PC-3 (cell line): ENCODE results near the gene PIK3C3. TPM values are rescaled to one million over a fixed set of nuclear protein-coding genes. Genes with fewer than 3 reads are reported as not detected.

ENCODE experiments used
- ATAC-seq: fragments of 200-7000 bp; cut with Tn5 transposase; 2 replicates; pipeline ENCODE4 v1.9.1; 2020; ENCODE audit warnings: mild to moderate bottlenecking, moderate library complexity
- BruUV-seq: library from RNA; stranded (reverse); fragments of 400-500 nt; replicated peaks from 2 replicates; lab custom pipeline; 2021; lab: Mats Ljungman, UMichigan
- CTCF ChIA-PET: fragments of 300-600 bp; sonication (Branson Sonifier 250); formaldehyde crosslinking; loops from one replicate; lab custom pipeline; 2022; ENCODE audit warnings: antibody characterized with exemption; lab: Charles Lee
- POLR2A ChIA-PET: fragments of 300-600 bp; sonication (Branson Sonifier 250); formaldehyde crosslinking; loops from one replicate; lab custom pipeline; 2022; ENCODE audit warnings: antibody characterized with exemption; ENCODE audit not compliant: unreplicated experiment; lab: Charles Lee
- DNase-seq: peaks from one replicate; pipeline ENCODE4 v3.0.0-alpha.2; 2015
- H2AFZ ChIP-seq: fragments of 300-600 bp; sonication (generic); 2 replicates; pipeline ENCODE4 v1.6.0; 2016; ENCODE audit warnings: antibody characterized with exemption, low read length
- H3F3A ChIP-seq: fragments of 300-600 bp; sonication (generic); one replicate; pipeline ENCODE4 v1.6.0; 2017; ENCODE audit warnings: antibody characterized with exemption, low read length, control low read depth, mild to moderate bottlenecking; ENCODE audit not compliant: unreplicated experiment
- H3K27ac ChIP-seq: fragments of 300-600 bp; sonication (generic); 2 replicates; pipeline ENCODE4 v1.5.1; 2016; ENCODE audit warnings: mild to moderate bottlenecking, low read length
- H3K27me3 ChIP-seq: fragments of 300-600 bp; sonication (generic); 2 replicates; pipeline ENCODE4 v1.6.1; 2016; ENCODE audit warnings: low read length, mixed read lengths
- H3K36me3 ChIP-seq: fragments of 300-600 bp; sonication (generic); 2 replicates; pipeline ENCODE4 v1.6.1; 2016; ENCODE audit warnings: low read depth, mixed run types, low read length, mixed read lengths
- H3K4me1 ChIP-seq: fragments of 300-600 bp; sonication (generic); 2 replicates; pipeline ENCODE4 v1.5.1; 2016; ENCODE audit warnings: low read length; ENCODE audit not compliant: insufficient read depth
- H3K4me2 ChIP-seq: fragments of 300-600 bp; sonication (generic); 2 replicates; pipeline ENCODE4 v1.6.0; 2016; ENCODE audit warnings: low read length
- H3K4me3 ChIP-seq: fragments of 300-600 bp; sonication (generic); 2 replicates; pipeline ENCODE4 v1.5.1; 2016; ENCODE audit warnings: mild to moderate bottlenecking, low read length, mixed read lengths
- H3K79me2 ChIP-seq: fragments of 300-600 bp; sonication (generic); 2 replicates; pipeline ENCODE4 v1.6.1; 2017; ENCODE audit warnings: low read length, mixed read lengths
- H3K9ac ChIP-seq: fragments of 300-600 bp; sonication (generic); 2 replicates; pipeline ENCODE4 v1.6.0; 2016; ENCODE audit warnings: mild to moderate bottlenecking, low read length
- H3K9me2 ChIP-seq: fragments of 300-600 bp; sonication (generic); replicated peaks from 2 replicates; pipeline ENCODE4 v1.6.1; 2016; ENCODE audit warnings: mixed run types, low read length, mixed read lengths
- H3K9me3 ChIP-seq: fragments of 300-600 bp; sonication (generic); 2 replicates; pipeline ENCODE4 v1.6.1; 2016; ENCODE audit warnings: low read length, mixed read lengths
- H4K20me1 ChIP-seq: fragments of 300-600 bp; sonication (generic); 2 replicates; pipeline ENCODE4 v1.6.1; 2016; ENCODE audit warnings: low read length, mixed read lengths
- CTCF ChIP-seq: fragments of 300-600 bp; sonication (generic); conservative IDR thresholded peaks from 2 replicates; pipeline ENCODE4 v1.5.1; 2017; ENCODE audit warnings: antibody characterized with exemption, low read depth, mild to moderate bottlenecking, low read length
- EZH2 ChIP-seq: fragments of 300-600 bp; sonication (generic); IDR thresholded peaks from one replicate; pipeline ENCODE4 v1.6.1; 2017; ENCODE audit warnings: antibody characterized with exemption, mild to moderate bottlenecking, low read length; ENCODE audit not compliant: unreplicated experiment
- EZH2phosphoT487 ChIP-seq: fragments of 300-600 bp; sonication (generic); IDR thresholded peaks from 2 replicates; pipeline ENCODE4 v1.6.1; 2018; ENCODE audit warnings: mild to moderate bottlenecking, antibody characterized with exemption, low read length, borderline replicate concordance
- intact Hi-C: fragments of 100-400 bp; cut with micrococcal nuclease; formaldehyde crosslinking; loops from 2 replicates; pipeline ENCODE4 v1.9.0; 2023
- total RNA-seq: library from RNA; depleted of rRNA; stranded (reverse); fragments of >200 nt; gene quantifications from 2 replicates; pipeline ENCODE4 v1.2.3, GENCODE V29; 2014

Gene PIK3C3
- total RNA-seq, 1 experiment from 2014 or later = 25.9 TPM

GRCh38 chr18:42018831-42019230, 63.8 kb downstream of the PIK3C3 start:
- no peaks in the 10 kb centered on the region for H3F3A ChIP-seq
- no peak overlapping the region for H3K4me2 ChIP-seq
- intact Hi-C loops = no loop called here
- H2AFZ ChIP-seq = no peak overlapping the region
- no peaks in the 10 kb centered on the region for H3K4me1 ChIP-seq
- ChIA-PET POLR2A (no interaction called here), CTCF (no interaction called here)
- no peaks in the 10 kb centered on the region for H3K9me2 ChIP-seq
- no peaks in the 10 kb centered on the region for H3K79me2 ChIP-seq
- no peak overlapping the region for H3K9ac ChIP-seq
- TF ChIP-seq EZH2phosphoT487 (no peak), CTCF (no peak), EZH2 (no peak)
- H4K20me1 ChIP-seq = no peaks in the 10 kb centered on the region
- H3K36me3 ChIP-seq = no peaks in the 10 kb centered on the region
- no peaks in the 10 kb centered on the region for H3K27me3 ChIP-seq
- H3K4me3 ChIP-seq = no peak overlapping the region
- ATAC-seq (no peak), DNase-seq (no peak)
- no peak overlapping the region for H3K27ac ChIP-seq
- no peaks in the 10 kb centered on the region for H3K9me3 ChIP-seq
- no TSS peak for BruUV-seq

DNA sequence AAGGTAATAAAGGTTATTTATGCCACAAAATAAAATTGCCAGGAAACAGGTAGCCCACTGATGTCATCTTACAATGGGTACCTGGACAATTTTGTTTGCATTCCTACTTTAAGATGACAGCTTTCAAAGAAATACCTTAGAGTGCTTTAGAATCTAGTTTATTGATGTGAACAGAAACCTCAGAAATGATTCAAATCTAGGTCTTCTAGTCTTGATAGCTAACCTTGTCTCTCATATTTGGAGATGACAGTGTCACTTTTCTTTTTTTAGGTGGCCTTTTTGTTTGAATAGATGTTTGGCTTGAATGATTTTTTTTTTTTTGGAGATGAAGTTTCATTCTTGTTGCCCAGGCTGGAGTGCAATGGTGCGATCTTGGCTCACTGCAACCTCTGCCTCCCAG, 69.1 kb downstream of the PIK3C3 start:
- BruUV-seq = no TSS peak
- no peaks in the 10 kb centered on the region for H3K79me2 ChIP-seq
- ChIA-PET CTCF (no interaction called here), POLR2A (no interaction called here)
- H3K9me3 ChIP-seq = no peaks in the 10 kb centered on the region
- no peaks in the 10 kb centered on the region for H3K9me2 ChIP-seq
- no peaks in the 10 kb centered on the region for H3K4me1 ChIP-seq
- no peaks in the 10 kb centered on the region for H3F3A ChIP-seq
- no peak overlapping the region for H3K4me3 ChIP-seq
- H3K9ac ChIP-seq = no peak overlapping the region
- H3K27me3 ChIP-seq = no peaks in the 10 kb centered on the region
- intact Hi-C loops = no loop called here
- no peak overlapping the region for H3K27ac ChIP-seq
- no peak overlapping the region for H3K4me2 ChIP-seq
- no peak overlapping the region for H2AFZ ChIP-seq
- H4K20me1 ChIP-seq = no peaks in the 10 kb centered on the region
- H3K36me3 ChIP-seq = no peaks in the 10 kb centered on the region
- DNase-seq = no peak
- no peak for TF ChIP-seq EZH2
- no peak for TF ChIP-seq EZH2phosphoT487
- no peak for TF ChIP-seq CTCF
- ATAC-seq = no peak

DNA sequence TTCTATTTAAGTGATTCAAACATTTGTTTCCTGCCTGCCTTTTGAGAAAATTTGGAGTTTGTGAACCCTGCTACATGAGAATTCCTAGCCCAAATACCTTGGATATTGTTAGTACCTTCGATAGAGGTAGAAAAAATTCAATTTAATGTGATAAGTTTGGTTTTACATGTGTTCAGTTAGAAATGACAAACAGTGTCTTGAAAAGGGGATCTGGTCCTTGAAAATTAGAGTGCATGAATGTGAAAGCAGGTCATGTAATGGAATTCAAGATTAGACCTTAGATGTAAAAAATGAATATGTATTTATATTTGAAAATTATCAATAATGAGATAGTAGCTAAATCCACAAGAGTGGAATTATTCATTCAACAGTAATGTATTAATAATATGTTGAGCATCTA, 70.5 kb downstream of the PIK3C3 start:
- Histone ChIP-seq H2AFZ (no peak overlapping the region), H3F3A (no peaks in the 10 kb centered on the region), H3K9ac (no peak overlapping the region), H3K27me3 (no peaks in the 10 kb centered on the region), H3K36me3 (no peaks in the 10 kb centered on the region), H4K20me1 (no peaks in the 10 kb centered on the region), H3K9me2 (no peaks in the 10 kb centered on the region), H3K9me3 (no peaks in the 10 kb centered on the region), H3K4me3 (no peak overlapping the region), H3K4me2 (no peak overlapping the region), H3K79me2 (no peaks in the 10 kb centered on the region), H3K27ac (no peak overlapping the region), H3K4me1 (no peaks in the 10 kb centered on the region)
- POLR2A ChIA-PET = no interaction called here
- ATAC-seq (no peak), DNase-seq (no peak)
- TF ChIP-seq EZH2phosphoT487 (no peak), EZH2 (no peak)
- BruUV-seq = no TSS peak
- intact Hi-C loops = no loop called here
- CTCF ChIA-PET = no interaction called here
